Bone marrow (tissue), 2 donors: ENCODE measurements around the gene EIF4G3.
A peak's percentile ranks its signal among the peaks of the same experiment; 100 is the strongest.
"Not testable (repeated sequence)": the region's sequence is repeated elsewhere in the genome, so short reads cannot be mapped to it uniquely, and the experiment has no call there.

Experiments used
- DNase-seq, 2 donors: peaks; one replicate each; lab custom pipeline; 2025; lab: John Stamatoyannopoulos, UW

EIF4G3 gene, protein sequence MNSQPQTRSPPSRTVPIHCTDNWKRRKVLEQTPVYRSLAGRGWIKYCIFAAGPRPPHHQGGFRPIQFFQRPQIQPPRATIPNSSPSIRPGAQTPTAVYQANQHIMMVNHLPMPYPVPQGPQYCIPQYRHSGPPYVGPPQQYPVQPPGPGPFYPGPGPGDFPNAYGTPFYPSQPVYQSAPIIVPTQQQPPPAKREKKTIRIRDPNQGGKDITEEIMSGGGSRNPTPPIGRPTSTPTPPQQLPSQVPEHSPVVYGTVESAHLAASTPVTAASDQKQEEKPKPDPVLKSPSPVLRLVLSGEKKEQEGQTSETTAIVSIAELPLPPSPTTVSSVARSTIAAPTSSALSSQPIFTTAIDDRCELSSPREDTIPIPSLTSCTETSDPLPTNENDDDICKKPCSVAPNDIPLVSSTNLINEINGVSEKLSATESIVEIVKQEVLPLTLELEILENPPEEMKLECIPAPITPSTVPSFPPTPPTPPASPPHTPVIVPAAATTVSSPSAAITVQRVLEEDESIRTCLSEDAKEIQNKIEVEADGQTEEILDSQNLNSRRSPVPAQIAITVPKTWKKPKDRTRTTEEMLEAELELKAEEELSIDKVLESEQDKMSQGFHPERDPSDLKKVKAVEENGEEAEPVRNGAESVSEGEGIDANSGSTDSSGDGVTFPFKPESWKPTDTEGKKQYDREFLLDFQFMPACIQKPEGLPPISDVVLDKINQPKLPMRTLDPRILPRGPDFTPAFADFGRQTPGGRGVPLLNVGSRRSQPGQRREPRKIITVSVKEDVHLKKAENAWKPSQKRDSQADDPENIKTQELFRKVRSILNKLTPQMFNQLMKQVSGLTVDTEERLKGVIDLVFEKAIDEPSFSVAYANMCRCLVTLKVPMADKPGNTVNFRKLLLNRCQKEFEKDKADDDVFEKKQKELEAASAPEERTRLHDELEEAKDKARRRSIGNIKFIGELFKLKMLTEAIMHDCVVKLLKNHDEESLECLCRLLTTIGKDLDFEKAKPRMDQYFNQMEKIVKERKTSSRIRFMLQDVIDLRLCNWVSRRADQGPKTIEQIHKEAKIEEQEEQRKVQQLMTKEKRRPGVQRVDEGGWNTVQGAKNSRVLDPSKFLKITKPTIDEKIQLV (N-terminal part only)

DNA sequence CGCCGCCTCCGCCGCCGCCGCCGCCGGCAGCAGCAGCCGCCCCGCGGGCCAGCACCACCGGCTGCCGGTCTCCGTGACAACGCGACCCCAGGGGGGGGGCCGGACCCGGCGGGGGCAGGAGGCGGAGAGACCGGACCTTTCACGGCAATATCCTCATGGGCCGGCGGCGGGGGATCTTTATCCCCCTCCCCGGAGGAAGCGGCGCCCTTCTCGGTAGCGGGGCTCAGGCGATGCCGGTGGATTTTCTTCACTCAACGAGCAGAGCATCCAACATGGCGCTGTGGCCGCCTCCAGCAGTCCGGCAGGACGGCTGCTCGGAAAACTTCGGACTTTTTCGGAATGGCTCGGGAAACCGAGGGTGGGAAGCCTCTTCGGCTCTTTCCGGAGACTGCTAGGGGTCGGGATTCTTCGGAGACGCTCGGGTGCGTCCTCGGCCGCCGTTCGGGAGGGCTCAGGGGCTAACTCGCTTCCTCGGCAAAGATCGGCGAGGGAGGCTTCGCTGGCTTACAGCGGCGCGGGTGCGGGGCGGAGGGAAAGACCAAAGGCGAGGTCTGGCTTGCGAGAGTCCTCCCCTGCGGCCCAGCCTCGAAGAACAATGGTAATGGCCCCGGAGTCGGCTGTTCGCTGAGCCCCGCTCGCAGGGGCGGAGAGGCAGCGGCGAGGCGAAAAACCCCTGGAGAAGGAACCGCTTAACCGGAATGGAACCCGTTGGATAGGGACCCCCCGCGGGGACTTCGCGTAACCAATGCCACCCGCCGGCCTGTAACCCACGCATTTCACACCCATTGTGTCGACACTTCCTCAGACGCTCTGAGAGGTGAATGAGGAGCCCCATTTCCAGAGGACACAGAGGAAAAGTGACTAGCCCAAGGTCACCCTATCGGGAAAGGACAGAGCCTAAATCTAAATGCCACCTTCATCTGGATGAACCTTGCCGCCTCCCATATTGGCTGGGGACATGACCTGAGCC lies at the start of gene EIF4G3:
Gene EIF4G3 (minus strand): TSS at position 312 of the 970 bp plus-strand sequence. CDS start 174,155 bp downstream, outside the sequence.
- DNase-seq: peak; percentile 93 to 98

DNA sequence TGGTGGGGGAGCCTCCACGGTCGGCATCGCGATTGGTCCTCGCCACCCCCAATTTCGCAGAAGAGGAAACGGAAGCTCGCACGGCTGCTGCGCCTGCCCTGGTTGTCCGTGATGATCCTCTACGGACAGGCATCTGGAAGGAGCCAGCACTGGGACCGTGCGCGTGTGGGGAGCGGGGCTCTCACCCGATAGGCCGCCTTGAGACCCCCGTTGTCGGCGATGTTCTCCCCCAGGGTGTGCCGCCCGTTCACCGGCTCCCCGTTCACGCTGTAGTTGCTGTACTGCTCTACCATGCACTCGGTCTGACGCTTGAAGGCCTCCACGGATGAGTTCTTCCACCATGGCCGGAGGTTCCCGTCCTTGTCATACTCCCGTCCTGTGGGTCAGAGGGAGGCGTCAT lies 48.4 kb upstream of the EIF4G3 start:
- DNase-seq: no peak

DNA sequence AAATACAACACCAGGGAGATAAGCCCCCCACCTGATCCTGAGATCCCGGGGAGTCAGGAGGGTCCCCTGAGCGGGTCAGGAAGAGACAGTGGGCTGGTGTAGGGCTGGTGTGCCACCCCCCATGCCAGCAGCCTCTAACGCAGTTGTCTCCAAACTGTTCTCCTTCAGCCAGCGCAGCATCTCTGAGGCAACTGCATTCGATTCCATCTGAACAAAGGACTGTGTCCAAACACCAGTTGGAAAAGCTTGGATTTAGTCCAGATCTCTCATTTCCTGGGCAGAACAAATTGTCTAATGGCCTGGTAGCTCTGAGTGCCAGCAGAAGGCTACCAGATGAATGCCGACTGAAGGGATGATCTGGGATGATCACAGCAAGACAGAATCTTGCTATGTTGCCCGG lies 44.1 kb upstream of the EIF4G3 start:
- no peak for DNase-seq

DNA sequence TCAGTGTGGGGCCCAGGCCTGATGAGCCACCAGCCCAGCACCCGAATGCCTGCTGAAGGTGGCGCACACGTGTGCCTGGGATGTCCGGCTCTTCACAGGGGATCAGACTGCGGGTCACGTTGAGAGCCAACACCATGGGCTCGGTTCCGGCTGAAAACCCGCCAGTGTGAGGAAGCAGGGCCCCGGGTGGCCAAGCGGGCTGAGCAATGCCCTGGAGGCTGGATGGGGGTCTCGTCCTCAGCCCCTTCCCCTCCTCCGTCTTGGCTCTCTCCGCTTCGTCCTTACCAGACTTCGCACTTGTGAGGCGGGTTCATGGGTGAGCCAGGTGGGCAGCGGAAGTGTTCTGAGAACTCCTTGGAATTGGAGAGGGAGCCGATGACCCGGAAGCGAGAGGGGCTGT lies 43.0 kb upstream of the EIF4G3 start:
- DNase-seq: no peak

DNA sequence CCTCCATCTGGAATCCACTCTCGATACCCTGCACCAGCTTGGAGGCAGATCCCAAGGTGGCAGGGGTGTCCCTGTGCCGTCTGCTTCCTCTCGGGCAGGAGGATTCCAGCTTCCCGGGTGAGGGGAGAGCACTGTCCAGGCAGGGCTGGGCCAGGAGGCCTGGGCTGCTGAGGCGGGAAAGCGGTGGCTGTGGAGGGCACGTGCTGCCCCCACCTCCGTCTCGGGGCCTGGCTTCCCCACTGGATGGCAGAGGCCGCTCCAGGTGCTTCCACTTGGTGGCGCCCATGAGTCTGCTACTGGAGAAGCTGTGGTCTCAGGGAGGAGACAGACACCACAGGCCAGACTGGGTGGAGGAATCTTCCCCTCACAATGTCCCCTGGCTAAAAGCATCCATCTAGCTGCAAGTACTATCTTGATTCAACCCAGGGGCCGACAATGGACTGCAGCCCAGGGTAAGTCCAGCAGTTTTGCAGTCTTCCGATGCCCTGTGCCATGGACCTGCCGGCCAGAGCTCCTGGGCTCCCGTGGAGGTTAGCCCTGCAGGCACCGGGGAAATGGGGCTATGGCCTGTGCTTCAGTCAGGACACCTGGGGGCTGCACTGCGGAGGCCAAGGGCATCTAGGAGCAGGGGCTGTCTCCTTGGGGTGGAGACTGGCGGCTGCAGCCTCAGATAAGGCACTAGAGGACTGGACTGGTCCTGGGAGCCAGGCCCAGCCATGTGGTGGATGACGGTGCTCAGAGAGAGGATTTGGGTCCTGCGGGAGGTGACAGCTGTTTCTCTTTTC lies 41.3 kb upstream of the EIF4G3 start:
- DNase-seq: no peak

DNA sequence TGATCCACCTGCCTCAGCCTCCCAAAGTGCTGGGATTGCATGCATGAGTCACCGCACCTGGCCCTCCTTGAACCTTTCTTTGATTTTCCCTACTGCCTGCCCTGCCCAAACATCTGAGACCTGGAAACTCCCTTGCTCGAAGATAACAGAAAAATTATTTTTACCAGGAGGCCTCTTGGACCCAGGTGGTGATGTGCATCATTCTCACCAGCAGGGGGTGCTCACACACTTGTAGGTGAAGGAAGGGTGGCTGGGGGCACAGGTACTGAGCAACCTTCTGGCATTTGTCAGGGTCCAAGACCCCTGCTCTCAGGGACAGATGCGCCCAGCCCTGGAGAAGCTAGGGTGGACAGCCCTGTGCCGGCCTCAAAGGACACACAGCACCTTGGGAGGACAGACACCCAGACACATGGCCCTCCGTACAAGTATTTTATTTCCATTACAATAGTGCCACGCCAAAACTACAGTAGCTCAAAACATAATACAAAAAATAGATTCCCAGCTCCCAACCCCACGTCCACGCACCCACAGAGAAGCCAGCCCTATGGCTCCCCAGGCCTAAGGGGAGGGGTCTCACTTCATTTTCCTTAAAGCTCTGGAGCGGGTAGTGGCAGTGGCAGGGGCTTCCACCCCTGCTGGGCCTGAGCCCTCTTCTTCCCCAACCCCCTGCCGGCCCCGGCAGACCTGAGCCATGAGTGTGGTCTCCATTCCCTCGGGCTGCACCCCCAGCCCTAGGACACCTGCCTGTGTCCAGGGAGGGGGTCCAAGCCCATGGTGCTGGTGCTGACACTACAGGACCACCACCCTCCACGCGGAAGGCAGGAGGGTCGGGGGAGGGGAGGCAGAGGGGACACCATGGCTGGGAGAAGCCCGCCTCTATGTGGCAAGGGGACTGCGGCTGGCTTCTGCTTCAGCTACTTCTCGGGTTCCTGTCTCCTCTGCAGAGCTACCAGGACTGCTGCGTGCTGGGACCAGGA lies 40.4 kb upstream of the EIF4G3 start:
- peak in 1 of 2 donors; percentile 6 for DNase-seq

DNA sequence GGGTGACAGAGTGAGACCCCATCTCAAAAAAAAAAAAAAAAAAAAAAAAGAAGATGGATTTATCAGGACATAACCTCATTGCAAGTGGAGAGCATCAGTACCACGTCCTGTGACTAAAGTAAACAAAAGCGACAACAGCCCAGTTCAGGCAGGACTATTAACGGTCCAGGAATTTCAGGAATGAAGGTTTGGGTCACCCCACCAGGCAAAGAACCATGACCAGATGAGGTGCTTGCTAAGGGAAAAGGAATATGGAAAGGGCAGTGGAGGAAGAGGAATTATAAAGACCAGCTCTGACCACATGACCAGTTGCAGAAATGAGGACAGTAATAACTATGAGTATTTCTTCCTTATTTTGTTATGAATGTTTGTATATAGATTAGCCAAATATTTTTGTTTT lies 35.4 kb upstream of the EIF4G3 start:
- no peak for DNase-seq

DNA sequence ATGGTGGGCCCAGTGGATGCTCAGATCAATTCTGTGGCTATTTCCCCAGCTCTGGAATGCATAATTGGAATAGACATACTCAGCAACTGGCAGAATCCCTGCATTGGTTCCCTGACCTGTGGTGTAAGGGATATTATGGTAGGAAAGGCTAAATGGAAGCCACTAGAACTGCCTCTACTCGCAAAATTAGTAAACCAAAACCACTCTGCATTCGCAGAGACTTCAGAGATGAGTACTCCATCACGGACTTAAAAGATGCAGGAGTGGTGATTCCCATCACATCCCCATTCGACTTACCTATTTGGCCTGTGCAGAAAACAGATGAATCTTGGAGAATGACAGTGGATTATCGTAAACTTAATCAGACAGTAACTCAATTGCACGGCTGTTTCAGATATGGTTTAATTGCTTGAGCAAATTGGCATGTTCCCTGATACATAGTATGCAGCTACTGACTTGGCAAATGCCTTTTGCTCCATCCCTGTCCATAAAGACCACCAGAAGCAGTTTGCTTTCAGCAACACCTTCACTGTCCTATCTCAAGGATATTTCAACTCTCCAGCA lies 31.5 kb upstream of the EIF4G3 start:
- DNase-seq: not testable (repeated sequence)

DNA sequence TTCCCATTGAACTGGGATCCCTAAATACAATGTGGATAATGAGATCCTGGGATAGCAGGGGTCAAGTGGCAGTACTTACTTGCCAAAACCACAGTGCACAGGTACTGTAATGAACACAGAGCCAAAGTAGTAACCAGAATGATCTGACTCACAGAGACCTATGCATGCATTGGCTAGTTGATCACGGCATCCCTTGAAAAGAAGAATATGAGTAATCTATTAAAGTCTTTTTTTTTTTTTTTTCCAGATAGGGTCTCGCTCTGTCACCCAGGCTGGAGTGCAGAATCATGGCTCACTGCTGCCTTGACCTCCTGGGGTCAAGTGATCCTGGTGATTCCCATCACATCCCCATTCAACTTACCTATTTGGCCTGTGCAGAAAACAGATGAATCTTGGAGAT lies 29.4 kb upstream of the EIF4G3 start:
- no peak for DNase-seq

DNA sequence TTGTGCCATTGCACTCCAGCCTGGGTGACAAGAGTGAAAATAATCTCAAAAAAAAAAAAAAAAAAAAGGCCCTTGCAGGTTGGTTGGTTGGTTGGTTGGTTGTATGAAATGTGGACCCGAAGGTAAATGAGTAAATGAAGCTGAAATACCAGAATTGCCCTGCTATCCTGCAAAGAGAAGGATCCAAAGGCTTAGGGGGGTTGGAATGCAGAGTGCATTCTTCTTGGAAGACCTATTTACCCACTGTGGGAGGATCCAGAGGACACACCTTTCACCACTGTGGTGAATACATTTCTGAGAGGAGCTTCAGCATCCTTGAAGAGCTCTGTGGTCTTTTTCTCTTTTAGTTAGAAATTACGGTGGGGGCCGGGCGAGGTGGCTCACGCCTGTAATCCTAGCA lies 28.7 kb upstream of the EIF4G3 start:
- no peak for DNase-seq

DNA sequence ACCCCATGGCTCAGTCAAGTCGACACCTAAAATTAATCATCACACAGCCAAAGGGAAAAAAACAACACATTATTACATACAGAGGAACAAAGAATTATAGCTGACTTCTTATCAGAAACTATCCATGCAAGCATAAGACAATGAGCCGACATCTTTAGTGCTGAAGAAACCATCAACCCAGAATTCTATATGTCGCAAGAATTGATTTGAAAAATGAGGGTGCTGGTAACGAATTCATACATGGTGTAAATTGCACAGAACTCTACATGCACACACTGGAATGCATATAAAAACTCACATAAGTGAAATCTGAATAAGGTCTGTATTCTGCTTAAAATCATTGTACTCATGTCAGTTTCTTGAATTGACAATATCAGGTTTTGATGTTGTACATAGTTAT lies 25.0 kb upstream of the EIF4G3 start:
- DNase-seq: no peak

DNA sequence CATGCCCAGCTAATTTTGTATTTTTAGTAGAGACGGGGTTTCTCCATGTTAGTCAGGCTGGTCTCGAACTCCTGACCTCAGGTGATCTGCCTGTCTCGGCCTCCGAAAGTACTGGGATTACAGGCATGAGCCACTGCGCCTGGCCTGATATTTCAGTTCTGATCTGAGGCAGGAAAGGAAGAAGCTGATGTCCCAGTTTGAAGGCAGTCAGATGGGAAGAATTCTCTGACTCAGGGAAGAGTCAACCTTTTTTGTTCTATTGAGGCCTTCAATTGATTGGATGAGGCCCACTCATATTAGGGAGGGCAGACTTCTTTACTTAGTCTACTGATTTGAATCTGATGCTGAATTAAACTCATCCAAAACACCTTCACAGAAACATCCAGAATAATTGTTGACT lies 24.5 kb upstream of the EIF4G3 start:
- DNase-seq: not testable (repeated sequence)

DNA sequence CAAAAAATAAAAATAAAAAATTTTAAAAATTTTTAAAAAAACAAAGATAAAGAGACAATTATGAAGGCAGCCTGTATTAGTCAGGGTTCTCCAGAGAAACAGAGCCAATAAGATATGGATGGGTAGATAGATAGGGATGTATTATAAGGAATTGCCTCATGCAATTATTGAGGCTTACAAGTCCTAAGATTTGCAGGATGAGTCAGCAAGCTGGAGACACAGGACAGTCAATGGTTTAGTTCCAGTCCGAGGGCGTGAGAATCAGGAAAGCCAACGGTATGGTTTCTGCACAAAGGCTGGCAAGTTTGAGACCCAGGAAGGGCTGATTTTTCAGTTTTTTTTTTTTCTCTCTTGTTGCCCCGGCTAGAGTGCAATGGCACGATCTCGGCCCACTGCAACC lies 24.1 kb upstream of the EIF4G3 start:
- no peak for DNase-seq

DNA sequence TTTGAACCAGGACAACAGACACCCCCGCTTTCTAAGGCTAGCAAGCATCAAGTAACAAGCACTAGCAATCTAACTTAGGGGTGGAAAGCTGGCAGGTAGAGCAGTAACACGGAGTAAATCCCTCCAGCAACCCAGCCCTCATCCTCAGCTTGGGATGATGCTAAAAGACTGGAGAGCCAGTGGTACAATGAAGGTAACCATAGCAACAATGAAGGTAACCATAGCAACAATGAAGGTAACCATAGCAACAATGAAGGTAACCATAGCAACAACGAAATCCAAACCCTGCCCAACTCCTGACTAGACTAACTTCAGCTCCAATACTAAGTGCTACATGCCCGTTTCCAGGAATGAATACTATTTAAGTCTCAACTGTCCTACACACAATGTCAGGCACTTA lies 22.2 kb upstream of the EIF4G3 start:
- DNase-seq: no peak

DNA sequence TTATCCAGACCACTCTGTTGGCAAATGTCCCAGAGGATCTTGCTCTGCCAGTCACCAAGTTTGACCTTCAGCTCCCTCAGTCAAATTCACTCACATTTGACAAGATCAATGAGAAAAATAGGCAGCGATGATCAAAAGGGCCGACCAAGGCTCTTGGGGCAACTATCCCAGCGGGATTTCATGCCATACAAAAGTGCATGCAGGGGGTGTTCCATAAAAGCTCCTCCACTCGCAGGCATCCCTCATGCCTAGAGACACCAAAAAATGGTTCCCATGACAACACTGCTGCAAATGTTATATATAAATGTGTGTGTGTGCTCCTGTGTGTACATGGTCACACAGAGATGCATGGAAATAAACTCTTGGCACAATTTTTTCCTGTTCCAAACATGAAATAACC lies 16.2 kb upstream of the EIF4G3 start:
- no peak for DNase-seq

DNA sequence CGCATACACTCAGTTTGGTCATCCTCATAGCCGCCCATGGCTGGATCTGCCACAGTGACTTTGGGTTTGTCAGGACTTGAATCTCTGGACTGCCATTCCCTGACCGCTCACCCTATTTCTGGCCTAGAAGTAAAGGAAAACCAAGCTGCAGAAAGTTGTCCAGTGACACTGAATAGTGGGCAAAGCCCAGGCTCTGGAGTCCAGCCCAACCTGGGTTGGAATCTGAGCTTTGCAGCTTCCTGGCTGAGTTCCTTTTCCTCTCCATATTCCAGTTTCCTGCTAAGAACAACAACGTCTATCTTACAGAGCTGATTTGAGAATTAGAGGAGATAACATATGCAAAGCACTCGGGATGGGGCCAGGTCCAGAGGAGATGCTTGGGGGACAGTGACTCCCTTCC lies 15.6 kb upstream of the EIF4G3 start:
- no peak for DNase-seq

DNA sequence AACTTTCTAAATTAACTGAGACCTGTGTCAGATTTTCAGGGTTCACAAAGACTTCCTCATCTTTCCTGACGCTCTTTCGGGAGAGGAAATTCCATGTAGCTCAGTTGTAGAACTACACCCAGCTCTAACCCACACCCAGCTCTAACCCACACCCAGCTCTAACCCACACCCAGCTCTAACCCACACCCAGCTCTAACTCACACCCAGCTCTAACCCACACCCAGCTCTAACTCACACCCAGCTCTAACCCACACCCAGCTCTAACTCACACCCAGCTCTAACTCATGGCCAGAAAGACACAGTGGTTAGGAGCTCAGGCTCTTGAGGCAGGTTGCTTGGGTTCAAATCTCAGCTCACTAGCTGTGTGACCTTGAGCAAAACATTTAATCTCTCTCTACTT lies 14.1 kb upstream of the EIF4G3 start:
- not testable (repeated sequence) for DNase-seq

DNA sequence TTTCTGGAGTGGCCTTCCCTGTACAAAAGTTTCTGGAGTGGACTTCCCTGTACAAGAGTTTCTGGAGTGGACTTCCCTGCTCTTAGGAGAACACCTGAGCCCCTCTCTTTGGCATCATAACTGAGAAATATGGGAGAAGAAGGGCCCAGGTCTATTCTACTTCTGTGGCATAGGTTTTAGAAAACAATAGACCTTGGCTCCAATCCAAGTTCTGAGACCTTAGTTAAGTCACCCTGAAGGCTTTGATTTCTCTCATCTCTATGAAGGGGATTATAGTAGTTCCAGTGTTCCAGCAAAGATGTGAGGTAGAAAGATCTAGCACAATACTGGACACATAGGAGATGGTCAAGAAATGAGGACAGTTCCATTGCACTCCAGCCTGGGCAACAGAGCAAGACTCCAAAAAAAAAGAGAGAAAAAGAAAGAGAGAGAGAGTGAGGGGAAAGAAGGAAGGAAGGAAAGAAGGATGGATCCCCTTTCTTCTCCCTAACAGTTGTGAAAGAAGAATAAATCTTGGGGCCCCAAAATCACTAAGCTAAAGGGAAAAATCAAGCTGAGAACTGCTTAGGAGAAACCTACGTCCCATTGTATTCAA lies 13.3 kb upstream of the EIF4G3 start:
- DNase-seq: no peak

DNA sequence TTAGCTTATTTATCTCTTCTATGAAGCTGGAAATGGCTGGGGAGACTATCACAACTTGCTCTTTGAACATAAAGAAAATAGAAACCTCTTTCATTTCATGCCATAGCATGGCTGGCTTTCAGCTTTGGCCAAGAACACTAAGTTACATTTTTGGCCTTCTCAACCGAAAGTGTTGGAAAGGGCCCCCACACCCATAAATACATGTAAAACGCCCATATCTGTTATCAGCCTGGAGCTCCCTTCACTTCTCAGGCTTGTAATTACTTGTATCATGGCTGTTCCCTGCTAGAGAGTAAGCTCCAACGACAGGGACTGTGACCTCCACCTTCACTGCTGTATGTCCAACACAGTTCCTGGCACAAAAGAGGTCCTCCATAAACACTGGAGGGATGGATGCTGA lies 12.7 kb upstream of the EIF4G3 start:
- DNase-seq: no peak
